OCI-LY1 (cell line): Measurements from ENCODE around the gene LAMA3.

Experiments
- H2AFZ ChIP-seq: fragments of 200-600 bp; sonication (generic), shearing (Covaris generic); 2 replicates; pipeline ENCODE4 v1.6.0; 2014; ENCODE audit warnings: antibody characterized with exemption, mild to moderate bottlenecking, low read length
- H3F3A ChIP-seq: fragments of 200-600 bp; sonication (generic), shearing (Covaris generic); 2 replicates; pipeline ENCODE4 v1.6.0; 2014; ENCODE audit warnings: mild to moderate bottlenecking, antibody characterized with exemption, low read length, moderate library complexity; ENCODE audit not compliant: insufficient read depth
- H3K27ac ChIP-seq: fragments of 200-600 bp; sonication (generic); 2 replicates; pipeline ENCODE4 v1.5.1; 2014; ENCODE audit warnings: low read length, mixed run types, mild to moderate bottlenecking, low read depth; ENCODE audit not compliant: poor library complexity, severe bottlenecking
- H3K27me3 ChIP-seq: fragments of 200-600 bp; sonication (generic); 2 replicates; pipeline ENCODE4 v1.6.0; 2014; ENCODE audit warnings: antibody characterized with exemption, mild to moderate bottlenecking, low read length, moderate library complexity; ENCODE audit not compliant: insufficient read depth
- H3K36me3 ChIP-seq: fragments of 200-600 bp; sonication (generic); 2 replicates; pipeline ENCODE4 v1.6.1; 2014; ENCODE audit warnings: mild to moderate bottlenecking, antibody characterized with exemption, low read length, moderate library complexity, mixed read lengths; ENCODE audit not compliant: insufficient read depth
- H3K4me1 ChIP-seq: fragments of 200-600 bp; sonication (generic); 2 replicates; pipeline ENCODE4 v1.5.1; 2014; ENCODE audit warnings: mild to moderate bottlenecking, low read length, moderate library complexity; ENCODE audit not compliant: insufficient read depth, severe bottlenecking
- H3K4me2 ChIP-seq: fragments of 200-600 bp; sonication (generic), shearing (Covaris generic); 2 replicates; pipeline ENCODE4 v1.6.1; 2014; ENCODE audit warnings: low read length
- H3K4me3 ChIP-seq: fragments of 200-600 bp; sonication (generic); 2 replicates; pipeline ENCODE4 v1.5.1; 2014; ENCODE audit warnings: low read length, low read depth, mild to moderate bottlenecking, mixed read lengths; ENCODE audit not compliant: poor library complexity, severe bottlenecking
- H3K79me2 ChIP-seq: fragments of 200-600 bp; shearing (Covaris generic); 2 replicates; pipeline ENCODE4 v1.6.1; 2016; ENCODE audit warnings: mixed run types, low read length, mixed read lengths; ENCODE audit not compliant: insufficient read depth
- H3K9ac ChIP-seq: fragments of 200-600 bp; sonication (generic), shearing (Covaris generic); 2 replicates; pipeline ENCODE4 v1.6.1; 2014; ENCODE audit warnings: mild to moderate bottlenecking, low read length, mixed read lengths
- H3K9me2 ChIP-seq: fragments of 200-600 bp; sonication (generic), shearing (Covaris generic); 2 replicates; pipeline ENCODE4 v1.6.1; 2014; ENCODE audit warnings: low read depth, mild to moderate bottlenecking, low read length, mixed read lengths
- H3K9me3 ChIP-seq: fragments of 200-600 bp; shearing (Covaris generic); 2 replicates; pipeline ENCODE4 v1.6.1; 2014; ENCODE audit warnings: low read length, mixed read lengths
- H4K20me1 ChIP-seq: fragments of 200-600 bp; sonication (generic), shearing (Covaris generic); 2 replicates; pipeline ENCODE4 v1.6.0; 2016; ENCODE audit warnings: mild to moderate bottlenecking, low read length; ENCODE audit not compliant: insufficient read depth
- CTCF ChIP-seq: fragments of 200-600 bp; sonication (generic), shearing (Covaris generic); IDR thresholded peaks from 2 replicates; pipeline ENCODE4 v1.5.1; 2017; ENCODE audit warnings: mild to moderate bottlenecking, antibody characterized with exemption, low read length, moderate library complexity, mixed read lengths
- EZH2 ChIP-seq: fragments of 200-600 bp; sonication (generic), shearing (Covaris generic); IDR thresholded peaks from 2 replicates; pipeline ENCODE4 v1.8.0; 2017; ENCODE audit warnings: borderline replicate concordance, mixed run types, mild to moderate bottlenecking, antibody characterized with exemption, low read length, moderate library complexity, mixed read lengths

The LAMA3 gene

GRCh38 chr18:23689031-23689615 lies at the start of gene LAMA3:
TSS of gene LAMA3 (plus strand) at chr18:23689453. CDS start at chr18:23689684, 231 bp downstream.
- no peaks in the 10 kb centered on the region for H4K20me1 ChIP-seq
- no peaks in the 10 kb centered on the region for H3K4me1 ChIP-seq
- H3F3A ChIP-seq = no peaks in the 10 kb centered on the region
- H3K79me2 ChIP-seq = no peaks in the 10 kb centered on the region
- H3K9me3 ChIP-seq = no peaks in the 10 kb centered on the region
- H3K4me2 ChIP-seq = no peak within 1 kb of the TSS
- no peaks in the 10 kb centered on the region for H3K36me3 ChIP-seq
- TF ChIP-seq EZH2 = no peak
- no peak for TF ChIP-seq CTCF
- H3K4me3 ChIP-seq = no peak within 1 kb of the TSS
- no peaks in the 10 kb centered on the region for H3K27me3 ChIP-seq
- H3K9me2 ChIP-seq = no peaks in the 10 kb centered on the region
- H3K9ac ChIP-seq = no peak within 1 kb of the TSS
- no peak within 1 kb of the TSS for H3K27ac ChIP-seq
- no peak within 1 kb of the TSS for H2AFZ ChIP-seq

- no peaks in the 10 kb centered on the region for H3K79me2 ChIP-seq
- TF ChIP-seq CTCF (no peak), EZH2 (no peak)
- H3F3A ChIP-seq = no peaks in the 10 kb centered on the region
- no peak overlapping the region for H3K9ac ChIP-seq
- H3K4me2 ChIP-seq = no peak overlapping the region
- no peaks in the 10 kb centered on the region for H3K4me1 ChIP-seq
- H3K27me3 ChIP-seq = no peaks in the 10 kb centered on the region
- peaks cover 2% of the 10 kb centered on the region; the same call in 1 of the 2 replicates for H3K9me3 ChIP-seq
- H4K20me1 ChIP-seq = no peaks in the 10 kb centered on the region
- H3K9me2 ChIP-seq = no peaks in the 10 kb centered on the region
- H2AFZ ChIP-seq = no peak overlapping the region
- no peaks in the 10 kb centered on the region for H3K36me3 ChIP-seq
- no peak overlapping the region for H3K4me3 ChIP-seq
- no peak overlapping the region for H3K27ac ChIP-seq
These were observed 49.2 kb upstream of the LAMA3 start for GRCh38 chr18:23640052-23640451.

GRCh38 chr18:23641143-23641720 lies 48.0 kb upstream of the LAMA3 start:
- H3K4me3 ChIP-seq = no peak overlapping the region
- no peaks in the 10 kb centered on the region for H3K4me1 ChIP-seq
- H3K79me2 ChIP-seq = no peaks in the 10 kb centered on the region
- no peaks in the 10 kb centered on the region for H3K27me3 ChIP-seq
- no peak overlapping the region for H3K9ac ChIP-seq
- TF ChIP-seq CTCF (no peak), EZH2 (no peak)
- no peaks in the 10 kb centered on the region for H3K9me2 ChIP-seq
- H3F3A ChIP-seq = no peaks in the 10 kb centered on the region
- H2AFZ ChIP-seq = no peak overlapping the region
- H3K27ac ChIP-seq = no peak overlapping the region
- no peaks in the 10 kb centered on the region for H4K20me1 ChIP-seq
- H3K36me3 ChIP-seq = no peaks in the 10 kb centered on the region
- H3K9me3 ChIP-seq = peaks cover 2% of the 10 kb centered on the region; the same call in 1 of the 2 replicates
- H3K4me2 ChIP-seq = no peak overlapping the region
